SU-DHL-6 (cell line): ENCODE data around the gene CFAP74.

Source experiments
- H2AFZ ChIP-seq: fragments of 200-600 bp; sonication (generic); 2 replicates; pipeline ENCODE4 v1.6.1; 2014; ENCODE audit warnings: low read depth, mild to moderate bottlenecking, moderate library complexity, mixed read lengths, antibody characterized with exemption, low read length; ENCODE audit not compliant: severe bottlenecking
- H3F3A ChIP-seq: fragments of 200-600 bp; shearing (Covaris generic); 2 replicates; pipeline ENCODE4 v1.6.0; 2016; ENCODE audit warnings: antibody characterized with exemption, mild to moderate bottlenecking; ENCODE audit not compliant: insufficient read depth
- H3K27ac ChIP-seq: fragments of 200-600 bp; sonication (generic); 2 replicates; pipeline ENCODE4 v1.5.1; 2016; ENCODE audit warnings: low read depth, mild to moderate bottlenecking, low read length, moderate library complexity, mixed read lengths
- H3K27me3 ChIP-seq: fragments of 200-600 bp; sonication (generic), shearing (Covaris generic); 2 replicates; pipeline ENCODE4 v1.6.0; 2014; ENCODE audit warnings: mild to moderate bottlenecking, low read length
- H3K36me3 ChIP-seq: fragments of 200-600 bp; sonication (generic); 2 replicates; pipeline ENCODE4 v1.6.1; 2014; ENCODE audit warnings: mild to moderate bottlenecking, low read length, mixed read lengths
- H3K4me2 ChIP-seq: fragments of 300-600, 200-600 bp; shearing (Covaris generic), sonication (generic); 2 replicates; pipeline ENCODE4 v1.6.0; 2014; ENCODE audit warnings: low read length, low read depth, mild to moderate bottlenecking; ENCODE audit not compliant: poor library complexity, severe bottlenecking
- H3K4me3 ChIP-seq: fragments of 200-600 bp; sonication (generic); 2 replicates; pipeline ENCODE4 v1.5.1; 2014; ENCODE audit warnings: antibody characterized with exemption, low read length, mild to moderate bottlenecking, mixed read lengths; ENCODE audit not compliant: insufficient read depth, poor library complexity, severe bottlenecking
- H3K79me2 ChIP-seq: fragments of 200-600 bp; sonication (generic); 2 replicates; pipeline ENCODE4 v1.6.1; 2014; ENCODE audit warnings: mild to moderate bottlenecking, low read length, moderate library complexity; ENCODE audit not compliant: insufficient read depth
- H3K9ac ChIP-seq: fragments of 200-600 bp; sonication (generic); 2 replicates; pipeline ENCODE4 v1.7.0; 2014; ENCODE audit warnings: mild to moderate bottlenecking, low read length
- H3K9me2 ChIP-seq: fragments of 200-600 bp; sonication (generic); replicated peaks from 2 replicates; pipeline ENCODE4 v1.6.1; 2014; ENCODE audit warnings: low read length; ENCODE audit not compliant: insufficient read depth
- H3K9me3 ChIP-seq: fragments of 200-600 bp; sonication (generic); 2 replicates; pipeline ENCODE4 v1.6.1; 2014; ENCODE audit warnings: low read length, mixed read lengths; ENCODE audit not compliant: insufficient read depth
- H4K20me1 ChIP-seq: fragments of 200-600 bp; sonication (generic); 2 replicates; pipeline ENCODE4 v1.6.1; 2014; ENCODE audit warnings: low read depth, mild to moderate bottlenecking, antibody characterized with exemption, low read length, moderate library complexity, mixed read lengths
- CTCF ChIP-seq: fragments of 200-600 bp; sonication (generic); IDR thresholded peaks from one replicate; pipeline ENCODE4 v1.5.1; 2017; ENCODE audit warnings: antibody characterized with exemption, mild to moderate bottlenecking, low read length, moderate library complexity; ENCODE audit not compliant: insufficient read depth, poor library complexity, severe bottlenecking
- EZH2phosphoT487 ChIP-seq: fragments of 200-600 bp; sonication (generic), shearing (Covaris generic); conservative IDR thresholded peaks from 2 replicates; pipeline ENCODE4 v1.6.1; 2018; ENCODE audit warnings: mild to moderate bottlenecking, antibody characterized with exemption, low read length, moderate library complexity, mixed read lengths

Gene CFAP74

GRCh38 chr1:2023187-2023586, 19.6 kb upstream of the CFAP74 start:
- H3K9me2 ChIP-seq = no peaks in the 10 kb centered on the region
- no peaks in the 10 kb centered on the region for H3K27me3 ChIP-seq
- no peak overlapping the region for H3K4me3 ChIP-seq
- TF ChIP-seq CTCF (no peak), EZH2phosphoT487 (no peak)
- no peak overlapping the region for H2AFZ ChIP-seq
- H4K20me1 ChIP-seq = no peaks in the 10 kb centered on the region
- no peaks in the 10 kb centered on the region for H3F3A ChIP-seq
- no peak overlapping the region for H3K9ac ChIP-seq
- H3K9me3 ChIP-seq = no peaks in the 10 kb centered on the region
- no peak overlapping the region for H3K4me2 ChIP-seq
- H3K36me3 ChIP-seq = no peaks in the 10 kb centered on the region
- H3K27ac ChIP-seq = no peak overlapping the region
- no peaks in the 10 kb centered on the region for H3K79me2 ChIP-seq

DNA sequence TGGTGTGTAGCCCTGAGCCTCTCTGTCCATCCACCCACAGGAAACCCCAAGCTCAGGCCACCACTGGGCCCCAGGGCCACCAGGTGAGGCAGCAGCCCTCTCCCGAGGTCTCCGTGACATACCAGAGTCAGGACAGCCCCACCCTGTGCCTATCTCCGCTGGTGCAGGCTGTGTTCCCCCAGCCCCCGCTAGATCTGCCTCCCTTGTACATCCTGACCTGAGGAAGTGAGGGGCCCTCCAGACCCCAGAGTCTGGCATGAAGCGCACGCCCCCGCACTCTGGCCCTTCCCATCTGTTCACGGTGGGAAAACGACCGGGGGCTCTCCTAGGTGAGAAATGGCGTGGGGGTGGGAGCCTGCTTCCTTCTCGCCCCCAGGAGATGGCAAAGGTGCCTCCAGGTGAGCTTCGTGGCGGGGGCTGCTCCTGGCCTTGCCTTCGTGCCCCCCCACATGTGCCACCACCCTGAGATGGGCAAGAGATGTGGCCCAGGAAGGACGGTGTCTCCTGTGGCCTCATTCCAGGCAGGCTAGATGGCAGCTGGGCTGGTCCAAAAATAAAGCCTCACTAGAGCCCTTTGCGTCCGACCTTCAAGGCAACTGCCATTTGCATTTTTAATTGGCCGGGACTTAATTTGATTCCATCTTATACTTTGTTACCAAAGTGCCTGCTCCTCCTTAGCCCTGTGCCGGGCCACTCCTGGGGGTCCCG, 18.6 kb upstream of the CFAP74 start:
- Histone ChIP-seq H3K4me2 (no peak overlapping the region), H3K27me3 (no peaks in the 10 kb centered on the region), H3K4me3 (no peak overlapping the region), H3K36me3 (no peaks in the 10 kb centered on the region), H3K9me3 (no peaks in the 10 kb centered on the region), H3K9ac (no peak overlapping the region), H3K27ac (no peak overlapping the region), H4K20me1 (no peaks in the 10 kb centered on the region), H3F3A (no peaks in the 10 kb centered on the region), H2AFZ (no peak overlapping the region), H3K9me2 (no peaks in the 10 kb centered on the region), H3K79me2 (no peaks in the 10 kb centered on the region)
- TF ChIP-seq EZH2phosphoT487 = no peak
- no peak for TF ChIP-seq CTCF

DNA sequence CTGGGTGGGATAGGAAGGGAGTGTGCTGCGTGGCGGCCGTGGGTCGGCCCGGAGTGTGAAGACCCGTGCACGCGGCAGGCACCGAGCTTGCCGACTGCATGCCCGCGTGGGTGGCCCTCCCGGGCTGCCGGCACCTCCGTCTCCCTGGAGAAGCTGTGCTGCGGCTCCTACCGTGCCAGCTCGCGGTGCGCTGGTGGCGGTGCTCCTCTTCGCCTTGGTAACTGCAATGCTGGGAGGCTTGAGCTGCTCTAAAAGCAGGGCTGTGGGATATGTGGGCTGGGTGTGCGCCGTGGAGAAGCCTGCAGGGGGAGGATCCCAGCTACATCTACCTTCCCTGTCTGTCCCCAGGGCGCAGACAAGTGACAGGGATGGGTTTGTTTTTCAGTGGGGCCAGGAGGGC, 18.0 kb upstream of the CFAP74 start:
- Histone ChIP-seq H3K9me3 (no peaks in the 10 kb centered on the region), H3K27ac (no peak overlapping the region), H3K4me3 (no peak overlapping the region), H3K9ac (no peak overlapping the region), H3F3A (no peaks in the 10 kb centered on the region), H3K4me2 (no peak overlapping the region), H3K36me3 (no peaks in the 10 kb centered on the region), H3K9me2 (no peaks in the 10 kb centered on the region), H3K79me2 (no peaks in the 10 kb centered on the region), H2AFZ (no peak overlapping the region), H3K27me3 (no peaks in the 10 kb centered on the region), H4K20me1 (no peaks in the 10 kb centered on the region)
- TF ChIP-seq EZH2phosphoT487 (no peak), CTCF (no peak)
